Activated CD4-positive, CD25-positive, alpha-beta regulatory T cell (primary cell): ENCODE data around the gene GRK5.

Source experiments
- DNase-seq, 4 experiments: peaks; one replicate each; lab custom pipeline; 2025; lab: John Stamatoyannopoulos, UW

GRK5 gene

GRCh38 chr10:119198438-119198837, 8.9 kb upstream of the GRK5 start:
- DNase-seq, result no peak

- no peak for DNase-seq
Observed at GRCh38 chr10:119199231-119199992, 8.0 kb upstream of the GRK5 start.

- DNase-seq, result no peak
Observed at GRCh38 chr10:119201233-119201632, 6.1 kb upstream of the GRK5 start.

- no peak for DNase-seq
Observed at GRCh38 chr10:119203006-119203405, 4.4 kb upstream of the GRK5 start.

GRCh38 chr10:119205894-119206602, 1.3 kb upstream of the GRK5 start:
- peak in 3 of 4 experiments; percentile 7 to 17 (median 12) for DNase-seq

GRCh38 chr10:119206603-119207365, 587 bp upstream of the GRK5 start:
- DNase-seq, result peak; percentile 48 to 63 (median 52)

GRCh38 chr10:119207713-119208552, 562 bp downstream of the GRK5 start:
- peak in 2 of 4 experiments; percentile 29 to 32 for DNase-seq

GRCh38 chr10:119208553-119208940, 1.2 kb downstream of the GRK5 start:
- DNase-seq, result no peak

GRCh38 chr10:119209035-119209735, 1.8 kb downstream of the GRK5 start:
- DNase-seq, result peak; percentile 12 to 35 (median 22)

- no peak for DNase-seq
Observed at GRCh38 chr10:119209736-119210355, 2.5 kb downstream of the GRK5 start.

- no peak for DNase-seq
Observed at GRCh38 chr10:119210633-119211032, 3.3 kb downstream of the GRK5 start.

- no peak for DNase-seq
Observed at GRCh38 chr10:119211176-119211575, 3.8 kb downstream of the GRK5 start.

- no peak for DNase-seq
Observed at GRCh38 chr10:119211625-119212441, 4.5 kb downstream of the GRK5 start.

- no peak for DNase-seq
Observed at GRCh38 chr10:119215371-119215770, 8.0 kb downstream of the GRK5 start.

- DNase-seq, result no peak
Observed at GRCh38 chr10:119216127-119216526, 8.8 kb downstream of the GRK5 start.

- DNase-seq, result no peak
Observed at GRCh38 chr10:119217401-119217800, 10.0 kb downstream of the GRK5 start.

GRCh38 chr10:119217991-119218490, 10.7 kb downstream of the GRK5 start:
- no peak for DNase-seq

- DNase-seq, result no peak
Observed at GRCh38 chr10:119219871-119220270, 12.5 kb downstream of the GRK5 start.

GRCh38 chr10:119221201-119221600, 13.8 kb downstream of the GRK5 start:
- DNase-seq, result no peak

GRCh38 chr10:119221666-119222065, 14.3 kb downstream of the GRK5 start:
- no peak for DNase-seq
